Measurements from ENCODE around the gene PHLDB1.

The PHLDB1 gene

DNA sequence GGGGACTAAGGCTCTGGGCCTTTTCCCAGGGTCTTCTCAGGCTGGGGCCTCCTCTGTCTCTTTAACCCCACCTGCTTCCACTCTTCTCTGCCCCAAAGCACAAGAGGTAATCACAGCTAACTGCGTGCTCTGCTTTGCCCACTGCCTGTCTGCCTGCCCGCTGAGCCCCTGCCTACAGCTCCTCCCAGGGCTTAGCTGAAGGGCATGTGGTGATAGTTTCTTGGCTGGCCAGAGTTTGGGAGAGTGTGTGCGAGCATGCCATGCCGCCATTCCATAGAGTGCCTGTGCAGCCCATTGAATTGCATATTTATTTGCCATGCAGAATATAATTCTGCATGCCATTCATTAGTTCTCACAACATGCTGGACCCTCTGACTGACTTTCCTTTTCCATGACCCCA lies 32.5 kb downstream of the PHLDB1 start:
- no peak for DNase-seq (ENCODE audit: low read depth)

DNA sequence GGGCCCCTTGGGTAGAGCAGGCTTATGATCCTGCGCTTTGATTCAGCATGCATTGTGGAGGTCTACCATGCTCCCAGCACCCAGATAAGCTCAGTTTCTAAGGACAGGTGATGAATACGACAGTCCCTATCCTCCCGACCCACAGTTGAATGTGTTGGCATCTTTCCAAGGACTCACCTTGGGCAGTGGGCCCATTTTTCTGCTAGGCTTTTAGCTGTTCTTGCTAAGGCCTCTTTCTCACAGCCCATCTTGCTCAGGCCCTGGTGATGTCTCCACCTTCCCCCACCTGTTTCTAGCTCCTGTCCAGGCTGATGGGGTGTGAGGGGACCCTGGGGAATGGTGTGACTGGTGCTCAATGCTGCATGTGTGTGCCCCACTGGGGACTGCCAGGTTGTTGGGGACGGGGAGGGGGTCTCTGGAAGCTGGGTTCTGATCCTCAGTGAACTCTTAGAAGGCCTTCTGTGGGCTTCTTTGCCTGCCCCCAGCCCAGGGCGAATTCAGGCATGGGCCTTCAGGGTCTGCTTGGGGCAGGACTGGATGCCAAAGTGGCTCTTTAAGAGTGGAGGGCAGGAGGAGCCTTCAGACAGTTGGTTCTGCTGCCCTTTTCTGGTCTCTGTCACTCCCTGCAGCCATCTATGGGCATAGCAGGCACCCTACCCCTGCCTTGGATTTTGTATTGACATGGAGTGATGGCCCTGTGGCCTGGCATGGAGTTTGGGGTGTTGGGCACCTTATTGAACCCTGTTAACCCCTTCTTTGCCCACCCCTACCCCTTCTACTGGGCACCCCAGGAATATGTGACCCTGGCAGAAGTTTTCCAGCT lies 33.1 kb downstream of the PHLDB1 start:
- no peak for DNase-seq (ENCODE audit: low read depth)

DNA sequence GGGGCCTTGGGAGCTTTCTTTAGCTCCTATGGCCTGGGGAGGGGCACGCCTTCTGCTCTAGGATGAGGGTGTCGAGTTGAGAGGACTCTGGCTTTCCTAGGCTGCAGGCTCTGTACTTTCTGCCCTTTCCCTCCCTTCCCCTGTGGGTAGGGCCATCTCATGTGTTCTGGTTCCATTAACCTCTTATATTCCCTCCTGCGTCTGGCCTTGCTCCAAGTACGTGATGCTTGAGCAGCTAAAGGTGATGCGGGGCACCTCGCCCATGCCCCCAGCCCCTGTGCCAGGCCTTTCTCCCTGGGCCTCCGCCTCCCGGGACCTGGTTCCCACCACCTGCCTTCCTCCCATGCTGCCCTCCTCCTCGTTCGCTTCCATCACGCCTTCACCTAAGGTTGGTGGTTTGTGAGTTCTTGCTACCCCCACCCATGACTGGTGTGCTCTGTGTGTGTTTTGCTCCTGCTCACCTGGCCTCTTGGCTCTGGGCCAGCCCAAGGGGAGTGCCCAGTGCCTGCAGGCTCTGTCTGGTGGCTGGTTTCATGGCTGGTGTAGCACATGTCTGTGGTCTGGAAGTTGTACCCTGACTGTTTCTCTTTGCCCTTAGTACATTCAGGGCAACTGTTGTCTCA lies 34.1 kb downstream of the PHLDB1 start:
- no peak for DNase-seq (ENCODE audit: low read depth)

DNA sequence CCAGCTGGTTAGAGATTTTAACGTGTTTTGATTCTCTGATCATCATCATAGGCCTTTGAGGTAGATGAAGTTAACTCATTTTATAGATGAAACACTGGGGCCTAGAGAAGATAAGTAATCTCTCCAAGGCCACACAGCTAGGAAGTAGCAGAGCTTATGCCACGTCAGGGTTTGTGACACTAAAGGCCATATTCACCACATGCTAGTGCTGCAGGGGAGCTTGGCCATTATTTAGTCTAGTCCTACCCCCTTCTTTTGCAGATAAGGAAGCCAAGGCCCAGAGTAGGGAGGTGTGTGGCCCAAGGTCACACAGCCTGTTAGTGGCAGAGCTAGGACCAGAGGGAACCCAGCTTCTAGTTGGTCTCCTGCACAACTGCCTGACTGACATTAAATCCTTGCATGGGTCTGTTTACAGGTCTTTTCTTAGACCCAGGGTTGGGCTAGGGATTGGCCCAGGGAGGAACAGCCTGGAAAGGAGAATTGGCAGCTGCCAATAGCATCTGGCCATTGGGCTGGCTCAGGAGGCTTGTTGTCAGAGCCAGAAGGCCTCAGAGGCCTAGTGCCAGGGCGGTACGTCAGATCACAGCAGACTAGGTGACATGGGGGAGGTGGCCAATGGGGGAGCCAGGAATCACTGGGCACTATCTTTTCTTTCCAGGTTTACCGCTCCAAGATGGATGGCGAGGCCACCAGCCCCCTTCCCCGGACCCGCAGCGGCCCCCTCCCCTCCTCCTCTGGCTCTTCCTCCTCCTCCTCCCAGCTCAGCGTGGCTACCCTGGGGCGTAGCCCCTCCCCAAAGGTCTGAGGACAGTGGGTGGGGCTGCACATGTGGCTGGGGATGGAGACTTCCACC lies 36.0 kb downstream of the PHLDB1 start:
- no peak for DNase-seq (ENCODE audit: low read depth)

DNA sequence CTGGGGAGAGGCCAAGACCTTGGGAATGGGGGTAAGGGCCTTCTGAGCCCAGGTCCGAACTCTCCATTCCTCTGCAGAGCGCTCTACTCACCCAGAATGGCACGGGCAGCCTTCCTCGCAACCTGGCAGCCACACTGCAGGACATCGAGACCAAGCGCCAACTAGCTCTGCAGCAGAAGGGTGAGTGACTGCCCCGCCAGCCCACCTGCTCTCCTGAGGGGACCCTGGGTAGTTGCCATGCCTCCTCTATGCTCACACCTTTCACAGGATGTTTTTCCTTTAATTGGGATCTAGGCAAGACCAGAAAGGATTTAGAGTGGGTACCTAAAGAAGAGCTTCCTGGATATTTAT lies 36.6 kb downstream of the PHLDB1 start:
- DNase-seq (ENCODE audit: low read depth): no peak

DNA sequence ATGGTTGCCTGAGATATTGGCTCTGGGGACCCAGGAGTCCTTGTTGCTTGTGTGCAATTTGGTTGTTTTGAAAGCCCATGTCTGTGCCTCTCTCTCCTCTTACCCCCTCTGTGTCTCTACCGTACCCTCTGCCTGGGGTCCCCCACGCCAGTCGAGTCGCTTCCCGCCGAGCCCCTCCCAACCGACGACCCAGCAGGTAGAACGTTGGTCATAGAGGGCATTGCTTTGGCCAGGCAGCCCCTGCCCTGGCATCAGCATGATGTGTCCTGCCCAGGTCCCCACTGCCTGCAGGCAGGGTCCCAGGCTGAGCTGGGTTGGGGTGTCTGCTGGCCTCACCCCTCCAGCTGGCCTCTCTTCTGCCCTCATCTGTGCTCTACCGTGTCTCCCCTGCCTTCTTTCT lies 37.1 kb downstream of the PHLDB1 start:
- no peak for DNase-seq (ENCODE audit: low read depth)

DNA sequence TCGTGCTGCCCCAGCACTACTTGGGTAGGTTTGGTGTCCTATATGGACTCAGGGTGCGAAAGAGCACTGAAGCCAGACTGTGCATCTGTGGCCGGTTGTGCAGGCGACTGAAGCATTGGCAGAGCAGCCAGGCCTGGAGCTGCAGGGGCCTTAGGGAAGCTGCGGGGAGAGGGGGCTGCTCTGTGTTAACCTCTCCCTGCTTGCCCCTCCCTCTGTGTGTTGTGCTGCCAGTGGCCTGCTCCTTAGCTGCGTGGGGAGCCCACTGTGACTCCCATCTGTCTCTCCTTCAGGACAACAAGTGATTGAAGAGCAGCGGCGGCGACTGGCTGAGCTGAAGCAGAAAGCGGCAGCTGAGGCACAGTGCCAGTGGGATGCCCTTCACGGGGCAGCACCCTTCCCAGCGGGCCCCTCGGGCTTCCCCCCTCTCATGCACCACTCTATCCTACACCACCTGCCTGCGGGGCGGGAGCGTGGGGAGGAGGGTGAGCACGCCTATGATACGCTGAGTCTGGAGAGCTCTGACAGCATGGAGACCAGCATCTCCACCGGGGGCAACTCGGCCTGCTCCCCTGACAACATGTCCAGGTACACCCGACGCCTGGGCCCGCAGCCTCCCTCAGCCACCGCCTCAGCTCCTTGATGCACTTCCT lies 37.8 kb downstream of the PHLDB1 start:
- DNase-seq (ENCODE audit: low read depth): no peak

DNA sequence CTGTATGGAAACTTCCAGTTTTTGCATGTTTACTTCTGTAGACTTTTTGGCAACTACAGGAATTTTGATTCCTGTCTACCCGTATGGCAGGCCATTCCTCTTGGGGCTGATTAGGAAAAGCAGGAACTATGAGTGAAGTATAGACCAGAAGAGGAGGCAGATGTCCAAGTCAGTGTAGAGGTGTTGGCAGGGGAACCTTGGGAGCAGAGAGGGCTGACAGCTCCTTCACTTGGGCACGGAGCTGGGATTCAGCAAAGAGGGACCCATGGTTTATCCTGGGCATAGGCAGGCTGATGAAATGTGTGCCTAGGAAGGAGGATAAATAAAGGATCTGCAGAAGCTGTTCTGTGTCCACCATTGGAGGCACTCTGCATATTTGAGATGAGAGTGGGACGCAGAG lies 39.0 kb downstream of the PHLDB1 start:
- no peak for DNase-seq (ENCODE audit: low read depth)

DNA sequence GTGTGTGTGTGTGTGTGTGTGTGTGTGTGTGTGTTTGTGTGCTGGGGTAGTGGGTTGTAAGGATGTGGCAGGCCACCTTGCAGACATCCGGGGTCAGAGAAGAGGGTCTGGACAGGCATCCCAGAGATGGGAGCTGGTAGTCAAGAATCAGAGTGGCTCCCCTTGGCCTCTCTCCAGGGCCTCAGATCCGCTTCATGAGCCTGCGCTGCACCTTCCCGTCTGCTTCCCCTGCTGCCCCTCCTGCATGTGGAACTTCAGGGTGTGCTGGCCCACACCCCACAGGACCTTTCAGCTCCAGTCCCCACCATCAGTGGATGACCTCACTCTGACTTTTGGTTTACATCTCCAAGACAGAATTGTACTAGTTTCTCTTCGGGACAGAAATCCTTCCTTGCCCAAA lies 40.9 kb downstream of the PHLDB1 start:
- DNase-seq (ENCODE audit: low read depth): no peak

DNA sequence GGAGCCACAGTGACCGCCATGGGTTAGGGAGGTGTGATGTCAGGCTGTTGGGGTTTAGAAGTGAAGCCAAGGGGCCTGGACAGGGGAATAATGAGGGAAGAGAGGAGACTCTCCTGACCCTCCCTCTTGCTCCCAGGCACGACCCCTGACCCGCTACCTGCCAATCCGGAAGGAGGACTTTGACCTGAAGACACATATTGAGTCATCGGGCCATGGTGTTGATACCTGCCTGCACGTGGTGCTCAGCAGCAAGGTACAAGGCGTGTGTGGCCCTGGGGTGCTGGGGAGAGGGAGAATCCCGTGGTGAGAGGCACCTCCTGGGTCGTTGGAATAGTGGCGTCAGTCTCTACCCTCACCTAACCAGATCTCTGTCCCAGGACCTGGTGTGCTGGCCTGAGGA lies 42.5 kb downstream of the PHLDB1 start:
- DNase-seq (ENCODE audit: low read depth): no peak

DNA sequence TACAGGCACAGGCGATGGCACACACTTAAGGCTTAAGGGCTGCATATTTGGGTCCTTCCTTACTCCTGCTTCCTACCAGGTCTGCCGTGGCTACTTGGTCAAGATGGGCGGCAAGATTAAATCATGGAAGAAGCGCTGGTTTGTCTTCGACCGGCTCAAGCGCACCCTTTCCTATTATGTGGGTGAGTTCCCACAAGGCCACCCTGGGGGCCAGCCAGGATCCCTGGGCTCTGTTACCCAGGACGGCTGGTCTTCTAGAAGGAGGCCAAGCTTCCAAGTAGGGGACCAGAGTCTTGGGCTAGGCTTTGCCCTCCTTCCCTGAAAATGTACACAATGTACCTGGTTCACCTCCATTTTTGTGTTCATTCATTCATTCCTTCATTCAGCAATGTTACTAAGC lies 43.0 kb downstream of the PHLDB1 start:
- no peak for DNase-seq (ENCODE audit: low read depth)

DNA sequence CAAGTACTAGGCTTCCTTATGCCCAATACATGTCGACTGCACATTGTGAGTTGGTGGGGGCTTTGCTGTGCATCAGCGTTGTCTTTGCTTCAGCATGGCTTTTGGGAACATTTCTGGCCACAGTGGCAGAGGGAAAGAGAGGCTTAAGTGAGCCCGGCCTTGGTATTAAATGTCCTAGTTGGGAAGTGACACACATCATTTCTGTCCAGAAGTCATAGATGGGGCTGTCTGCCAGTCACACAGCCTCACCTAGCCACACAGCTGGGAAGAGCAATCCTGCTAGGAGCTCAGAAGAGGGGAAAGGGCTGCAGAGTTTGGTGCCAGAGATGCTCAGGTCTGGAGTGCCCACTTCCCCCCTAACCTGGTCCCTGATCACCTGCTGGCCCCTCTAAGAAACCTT lies 44.4 kb downstream of the PHLDB1 start:
- no peak for DNase-seq (ENCODE audit: low read depth)

DNA sequence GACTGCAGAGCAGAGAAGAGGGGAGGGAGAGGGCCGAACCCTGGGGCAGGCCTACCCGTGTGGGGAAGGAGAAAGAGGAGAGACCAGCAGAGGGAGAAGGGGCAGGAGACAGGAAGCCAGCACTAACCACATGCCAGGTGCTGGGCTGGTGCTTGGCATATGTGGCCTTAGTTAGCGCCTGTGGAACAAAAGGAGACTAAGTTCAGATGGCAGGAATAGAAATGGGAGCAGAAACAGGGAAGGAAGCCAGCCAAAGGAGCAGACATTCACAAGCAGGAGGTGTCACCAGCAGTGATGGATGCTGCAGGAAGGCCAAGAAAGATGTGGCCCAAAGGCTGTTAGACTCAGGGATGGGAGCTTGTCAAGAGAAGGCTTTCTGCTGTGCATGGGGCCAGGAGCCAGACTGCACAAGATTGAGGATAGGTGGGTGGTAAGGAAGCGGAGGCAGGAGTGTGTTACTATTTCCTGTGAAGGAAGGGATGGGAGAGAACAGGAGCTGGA lies 45.3 kb downstream of the PHLDB1 start:
- no peak for DNase-seq (ENCODE audit: low read depth)

DNA sequence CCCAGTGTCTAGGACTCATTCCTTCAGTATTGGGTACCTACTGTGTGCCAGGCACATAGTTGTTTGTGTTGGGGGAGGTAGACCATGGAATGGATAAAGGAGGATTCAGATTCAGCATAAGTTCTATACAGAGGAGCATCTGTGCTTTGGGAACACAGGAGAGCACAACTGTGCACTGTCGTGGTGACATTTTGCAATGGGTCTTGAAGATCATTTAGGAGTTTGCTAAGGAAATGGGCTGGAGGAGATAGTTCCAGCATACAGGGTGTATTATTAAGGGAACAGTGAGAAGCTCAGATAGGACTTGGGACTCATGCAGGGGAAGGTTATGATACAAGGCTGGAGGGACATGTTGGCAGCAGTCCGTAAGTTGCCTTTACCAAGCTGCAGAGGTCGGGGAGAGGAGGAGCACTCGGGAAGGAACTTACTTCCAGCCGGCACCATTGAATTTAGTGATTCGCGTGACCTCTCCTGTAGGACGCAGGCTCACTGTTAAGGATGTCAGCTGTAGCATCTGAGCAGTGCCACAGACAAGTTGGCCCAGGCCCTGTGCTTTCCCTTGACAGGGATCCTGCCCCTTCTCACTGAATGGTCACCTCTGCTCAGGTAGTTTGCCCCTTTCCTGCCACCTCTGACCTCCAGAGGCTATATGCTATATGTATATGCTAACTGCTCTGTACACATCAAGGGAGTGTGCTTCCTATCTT lies 46.4 kb downstream of the PHLDB1 start:
- no peak for DNase-seq (ENCODE audit: low read depth)

DNA sequence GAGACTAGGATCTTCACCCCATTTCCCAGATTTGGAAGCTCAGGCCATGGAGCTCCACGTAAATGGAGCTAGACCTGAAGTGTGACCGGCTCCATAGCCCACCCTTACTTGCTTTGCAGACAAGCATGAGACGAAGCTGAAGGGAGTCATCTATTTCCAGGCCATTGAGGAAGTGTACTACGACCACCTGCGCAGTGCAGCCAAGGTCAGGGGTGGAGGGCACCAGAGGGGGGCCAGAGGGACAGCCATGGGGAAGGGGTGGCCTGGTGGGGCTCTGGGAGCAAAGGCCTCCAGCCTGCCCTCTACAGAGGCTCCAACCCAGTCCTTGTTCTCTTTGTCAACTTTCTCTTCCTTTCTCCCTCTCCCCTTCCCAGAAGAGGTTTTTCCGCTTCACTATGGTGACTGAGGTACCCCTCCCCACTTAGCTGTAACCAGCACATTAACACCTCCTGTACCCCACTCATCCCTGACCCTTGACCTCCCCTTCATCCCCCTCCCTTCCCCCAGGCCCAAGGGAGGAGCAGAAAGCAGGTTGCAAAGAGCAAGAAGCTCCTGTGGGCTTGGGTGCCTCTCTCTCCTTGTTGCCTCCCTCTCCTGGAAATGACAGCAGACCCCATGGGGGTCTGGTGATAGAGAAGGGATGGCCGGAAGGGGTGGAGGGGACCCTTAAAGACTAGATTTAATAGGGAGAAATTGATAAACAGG lies 48.2 kb downstream of the PHLDB1 start:
- DNase-seq (ENCODE audit: low read depth): no peak

DNA sequence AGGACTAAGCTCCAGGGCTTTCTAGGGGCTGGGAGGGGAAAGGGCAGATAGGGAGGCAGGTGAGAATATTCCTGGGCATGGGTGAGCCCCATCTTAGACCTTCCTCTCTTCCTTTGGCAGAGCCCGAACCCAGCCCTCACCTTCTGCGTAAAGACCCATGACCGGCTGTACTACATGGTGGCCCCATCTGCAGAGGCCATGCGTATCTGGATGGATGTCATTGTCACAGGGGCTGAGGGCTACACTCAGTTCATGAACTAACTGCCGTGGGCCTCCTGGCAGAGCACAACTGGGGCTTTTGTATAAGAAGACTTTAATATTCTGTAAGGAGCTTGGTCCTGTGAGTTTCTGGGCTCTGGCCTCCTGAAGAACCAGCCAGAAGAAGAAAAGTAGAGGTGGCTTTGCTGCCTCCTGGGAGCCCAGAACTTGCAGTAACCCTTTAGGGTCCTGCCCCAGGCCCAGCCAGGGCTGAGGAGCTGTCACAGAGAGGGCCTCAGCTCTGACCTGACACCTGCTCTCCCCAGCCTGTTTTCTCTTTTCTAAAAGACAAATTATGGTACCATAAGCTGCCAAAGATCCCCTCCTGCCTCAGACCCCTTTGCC lies 49.2 kb downstream of the PHLDB1 start:
- no peak for DNase-seq (ENCODE audit: low read depth)

DNA sequence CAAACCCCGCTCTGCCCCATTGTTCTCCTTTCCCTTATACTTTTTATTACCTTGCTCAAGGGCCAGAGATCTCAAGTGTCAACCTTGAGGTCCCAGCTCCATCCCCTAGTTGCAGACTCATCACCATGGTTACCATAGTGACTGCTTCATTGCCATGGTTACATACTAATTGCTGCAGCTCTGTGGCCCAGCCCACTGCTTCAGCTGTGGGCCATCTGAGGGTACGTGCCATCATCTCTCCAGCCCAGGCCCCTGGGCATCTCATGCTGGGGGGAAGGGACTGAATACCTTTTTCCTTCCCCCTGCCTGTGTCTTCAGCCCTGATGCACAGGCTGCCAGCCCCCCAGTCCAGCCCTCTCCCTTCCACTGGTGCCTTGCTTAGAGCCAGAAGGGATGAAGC lies 49.8 kb downstream of the PHLDB1 start:
- DNase-seq (ENCODE audit: low read depth): no peak

DNA sequence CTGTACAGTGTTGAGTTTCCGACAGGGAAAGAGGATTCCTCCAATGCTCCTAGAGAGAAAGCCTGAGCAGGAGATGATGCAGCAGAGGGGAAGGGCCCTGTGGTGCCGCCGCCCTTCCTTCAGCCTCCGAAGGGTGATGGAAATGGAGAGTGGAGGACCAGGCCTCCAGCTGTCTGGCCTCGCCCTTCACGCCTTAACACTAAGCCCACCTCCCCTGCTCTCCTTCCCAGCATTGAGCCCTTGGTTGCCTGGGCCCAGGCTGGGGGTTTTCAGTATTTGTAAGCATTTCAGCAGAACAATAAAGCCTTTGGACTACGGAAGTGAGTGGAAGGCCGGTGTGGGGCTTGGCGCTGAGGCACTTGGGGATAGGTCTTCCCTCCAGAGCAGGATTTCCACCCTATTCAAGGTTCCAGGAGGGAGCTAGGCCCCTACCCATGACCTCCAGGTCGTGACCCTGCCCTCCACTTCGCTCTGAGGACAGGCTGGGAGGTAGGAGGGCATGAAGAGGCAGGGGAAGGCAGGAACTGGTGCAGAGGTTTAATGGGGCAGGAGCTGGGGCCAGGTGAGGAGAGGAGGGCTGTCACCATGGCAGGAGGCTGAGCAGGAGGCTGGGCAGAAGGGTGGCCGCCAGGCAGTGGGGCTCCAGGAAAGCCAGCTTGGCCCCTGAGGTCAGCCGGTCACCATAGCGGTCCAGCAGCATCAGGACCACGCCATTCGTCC lies 50.5 kb downstream of the PHLDB1 start:
- DNase-seq (ENCODE audit: low read depth): no peak

DNA sequence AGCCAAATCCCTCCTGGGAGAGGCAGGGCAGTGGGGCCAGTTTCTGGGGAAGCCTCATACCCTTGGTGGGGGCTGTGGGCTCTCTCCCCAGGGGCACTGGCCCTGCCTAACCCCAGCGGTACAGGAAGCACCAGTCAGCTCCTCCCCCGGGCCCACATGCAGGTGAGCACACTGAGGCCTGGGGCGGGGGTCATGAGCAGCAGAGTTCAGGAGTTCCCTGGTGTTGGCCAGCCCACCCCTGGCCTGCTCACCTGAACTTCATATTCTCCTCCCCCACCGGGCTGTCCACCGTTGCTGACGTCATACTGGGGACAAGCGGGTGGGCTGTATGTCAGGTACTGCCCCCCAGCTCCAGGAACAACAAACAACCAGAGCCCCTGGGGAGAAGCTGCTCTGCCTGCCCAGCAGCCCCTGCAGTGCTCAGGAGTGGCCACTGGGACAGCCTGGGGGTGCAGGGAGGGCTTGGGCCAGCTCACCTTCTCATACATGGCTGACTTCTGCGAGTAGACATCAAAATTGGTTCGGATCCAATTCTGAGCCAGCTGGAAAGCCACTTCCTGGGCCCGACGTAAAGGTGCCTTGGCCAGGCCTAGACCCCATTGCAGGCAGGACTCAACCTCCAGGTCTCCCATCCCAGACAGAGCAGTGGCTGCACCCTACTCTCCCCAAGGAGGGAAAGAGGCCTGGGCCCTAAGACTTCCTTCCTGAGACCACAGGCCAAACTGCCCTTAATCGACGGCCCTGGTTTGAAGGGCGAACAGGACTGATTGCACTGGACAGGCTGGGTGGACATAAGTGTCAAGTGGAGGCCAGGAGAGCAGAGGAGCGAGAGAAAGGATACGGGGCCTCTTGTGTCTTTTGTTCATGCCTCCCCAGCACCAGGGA lies 51.3 kb downstream of the PHLDB1 start:
- DNase-seq (ENCODE audit: low read depth): no peak
